GM21447 (cell line): ENCODE measurements around the gene SLC6A3.
"Not testable (repeated sequence)": the region's sequence is repeated elsewhere in the genome, so short reads cannot be mapped to it uniquely, and the experiment has no call there.

Experiments
- ATAC-seq: cut with Tn5 transposase; IDR thresholded peaks from one replicate; pipeline ENCODE4 v1.9.1; 2021; ENCODE audit not compliant: unreplicated experiment

Gene SLC6A3

GRCh38 chr5:1465117-1465516 is 19.9 kb upstream of the SLC6A3 start:
- no peak for ATAC-seq

- ATAC-seq: no peak
These were observed 19.3 kb upstream of the SLC6A3 start for GRCh38 chr5:1464511-1464910.

GRCh38 chr5:1464096-1464446 is 18.8 kb upstream of the SLC6A3 start:
- ATAC-seq: no peak

GRCh38 chr5:1463326-1464095 is 18.3 kb upstream of the SLC6A3 start:
- no peak for ATAC-seq

- ATAC-seq: no peak
These were observed 17.1 kb upstream of the SLC6A3 start for GRCh38 chr5:1462358-1462757.

GRCh38 chr5:1461396-1461795 is 16.2 kb upstream of the SLC6A3 start:
- ATAC-seq: no peak

GRCh38 chr5:1460054-1460682 is 14.9 kb upstream of the SLC6A3 start:
- no peak for ATAC-seq

- ATAC-seq: not testable (repeated sequence)
These were observed 14.2 kb upstream of the SLC6A3 start for GRCh38 chr5:1459435-1459834.

GRCh38 chr5:1456110-1456881 is 11.1 kb upstream of the SLC6A3 start:
- not testable (repeated sequence) for ATAC-seq

- ATAC-seq: no peak
These were observed 8.4 kb upstream of the SLC6A3 start for GRCh38 chr5:1453613-1454012.

GRCh38 chr5:1449081-1449630 is 3.9 kb upstream of the SLC6A3 start:
- no peak for ATAC-seq

- ATAC-seq: no peak
These were observed 3.3 kb upstream of the SLC6A3 start for GRCh38 chr5:1448511-1449011.

GRCh38 chr5:1447671-1448361 is 2.6 kb upstream of the SLC6A3 start:
- no peak for ATAC-seq

GRCh38 chr5:1446602-1447343 is 1.5 kb upstream of the SLC6A3 start:
- ATAC-seq: no peak

- ATAC-seq: no peak
These were observed 705 bp upstream of the SLC6A3 start for GRCh38 chr5:1445689-1446601.

GRCh38 chr5:1444361-1445189 is 665 bp downstream of the SLC6A3 start:
- ATAC-seq: no peak

GRCh38 chr5:1443991-1444360 is 1.3 kb downstream of the SLC6A3 start:
- ATAC-seq: no peak

GRCh38 chr5:1443171-1443570 is 2.1 kb downstream of the SLC6A3 start:
- no peak for ATAC-seq
